Endothelial cell of umbilical vein (primary cell): Measurements from ENCODE around the gene HSPA1B.
"Not testable (repeated sequence)": the region's sequence is repeated elsewhere in the genome, so short reads cannot be mapped to it uniquely, and the experiment has no call there.

Experiments used
- POLR2A ChIP-seq: IDR thresholded peaks from 2 replicates; pipeline ENCODE4 v1.6.1; 2012; ENCODE audit warnings: low read depth, mild to moderate bottlenecking, control low read depth, low read length
- TF ChIP-seq, protein P1 (sequence below), 2 donors: IDR thresholded peaks; 1 replicate in 1 of 2; 2 replicates in 1 of 2; pipeline ENCODE4 v1.5.1; 2011; ENCODE audit warnings: low read length in 2 of 2, mild to moderate bottlenecking in 2 of 2, moderate library complexity in 2 of 2, control low read depth in 1 of 2, inconsistent platforms in 1 of 2, low read depth in 1 of 2; ENCODE audit not compliant: insufficient read depth in 1 of 2; ENCODE audit errors: extremely low read depth in 1 of 2

DNA sequence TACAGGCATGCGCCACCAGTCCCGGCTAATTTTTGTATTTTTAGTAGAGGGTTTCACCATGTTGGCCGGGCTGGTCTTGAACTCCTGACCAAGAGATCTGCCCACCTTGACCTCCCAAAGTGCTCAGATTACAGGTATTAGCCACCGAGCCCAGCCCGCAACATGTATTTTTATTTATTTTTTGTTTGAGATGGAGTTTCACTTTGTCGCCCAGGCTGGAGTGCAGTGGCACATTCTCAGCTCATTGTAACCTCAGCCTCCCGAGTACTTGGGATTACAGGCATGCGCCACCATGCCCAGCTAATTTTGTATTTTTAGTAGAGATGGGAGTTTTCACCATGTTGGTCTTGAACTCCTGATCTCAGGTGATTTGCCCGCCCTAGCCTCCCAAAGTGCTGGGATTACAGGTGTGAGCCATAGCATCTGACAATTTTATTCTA lies 10.6 kb downstream of the HSPA1B start:
- TF ChIP-seq POLR2A: not testable (repeated sequence)
- TF ChIP-seq, protein P1, sequence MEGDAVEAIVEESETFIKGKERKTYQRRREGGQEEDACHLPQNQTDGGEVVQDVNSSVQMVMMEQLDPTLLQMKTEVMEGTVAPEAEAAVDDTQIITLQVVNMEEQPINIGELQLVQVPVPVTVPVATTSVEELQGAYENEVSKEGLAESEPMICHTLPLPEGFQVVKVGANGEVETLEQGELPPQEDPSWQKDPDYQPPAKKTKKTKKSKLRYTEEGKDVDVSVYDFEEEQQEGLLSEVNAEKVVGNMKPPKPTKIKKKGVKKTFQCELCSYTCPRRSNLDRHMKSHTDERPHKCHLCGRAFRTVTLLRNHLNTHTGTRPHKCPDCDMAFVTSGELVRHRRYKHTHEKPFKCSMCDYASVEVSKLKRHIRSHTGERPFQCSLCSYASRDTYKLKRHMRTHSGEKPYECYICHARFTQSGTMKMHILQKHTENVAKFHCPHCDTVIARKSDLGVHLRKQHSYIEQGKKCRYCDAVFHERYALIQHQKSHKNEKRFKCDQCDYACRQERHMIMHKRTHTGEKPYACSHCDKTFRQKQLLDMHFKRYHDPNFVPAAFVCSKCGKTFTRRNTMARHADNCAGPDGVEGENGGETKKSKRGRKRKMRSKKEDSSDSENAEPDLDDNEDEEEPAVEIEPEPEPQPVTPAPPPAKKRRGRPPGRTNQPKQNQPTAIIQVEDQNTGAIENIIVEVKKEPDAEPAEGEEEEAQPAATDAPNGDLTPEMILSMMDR (IDR thresholded peaks at IDR 0.05; ENCODE audit: extremely low read depth in 1 of 2, insufficient read depth in 1 of 2, low read depth in 1 of 2, low read length in 2 of 2): not testable (repeated sequence)
